GM19467 (cell line): Measurements from ENCODE around the gene GLS.
A peak's percentile ranks its signal among the peaks of the same experiment; 100 is the strongest.
"Not testable (repeated sequence)": the region's sequence is repeated elsewhere in the genome, so short reads cannot be mapped to it uniquely, and the experiment has no call there.

Source experiments
- ATAC-seq: cut with Tn5 transposase; IDR thresholded peaks from one replicate; pipeline ENCODE4 v1.9.1; 2021; ENCODE audit warnings: mild to moderate bottlenecking, moderate library complexity; ENCODE audit not compliant: unreplicated experiment

The GLS gene

GRCh38 chr2:190855245-190855644 is 25.4 kb upstream of the GLS start:
- no peak for ATAC-seq

DNA sequence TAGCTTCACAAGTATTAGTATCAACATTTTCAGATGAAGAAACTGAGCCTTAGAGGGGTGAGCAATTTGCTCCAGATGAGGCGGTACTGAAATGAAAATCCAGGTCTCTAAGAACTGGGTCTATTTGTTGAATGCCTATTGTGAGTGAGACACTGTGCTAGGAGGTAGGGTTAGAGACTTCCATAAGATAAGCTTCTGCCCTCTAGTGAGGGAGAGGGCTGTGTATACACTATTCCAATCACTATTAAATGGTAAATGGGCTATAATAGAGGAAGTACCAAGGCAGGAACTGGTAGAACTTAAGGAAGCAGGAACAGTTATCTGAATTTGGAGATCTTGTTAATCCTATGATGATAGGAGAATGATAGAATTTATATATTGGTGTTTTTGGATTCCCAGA is 23.6 kb upstream of the GLS start:
- ATAC-seq: no peak

GRCh38 chr2:190858817-190859216 is 21.8 kb upstream of the GLS start:
- ATAC-seq: no peak

GRCh38 chr2:190859347-190860297 is 21.0 kb upstream of the GLS start:
- ATAC-seq: no peak

DNA sequence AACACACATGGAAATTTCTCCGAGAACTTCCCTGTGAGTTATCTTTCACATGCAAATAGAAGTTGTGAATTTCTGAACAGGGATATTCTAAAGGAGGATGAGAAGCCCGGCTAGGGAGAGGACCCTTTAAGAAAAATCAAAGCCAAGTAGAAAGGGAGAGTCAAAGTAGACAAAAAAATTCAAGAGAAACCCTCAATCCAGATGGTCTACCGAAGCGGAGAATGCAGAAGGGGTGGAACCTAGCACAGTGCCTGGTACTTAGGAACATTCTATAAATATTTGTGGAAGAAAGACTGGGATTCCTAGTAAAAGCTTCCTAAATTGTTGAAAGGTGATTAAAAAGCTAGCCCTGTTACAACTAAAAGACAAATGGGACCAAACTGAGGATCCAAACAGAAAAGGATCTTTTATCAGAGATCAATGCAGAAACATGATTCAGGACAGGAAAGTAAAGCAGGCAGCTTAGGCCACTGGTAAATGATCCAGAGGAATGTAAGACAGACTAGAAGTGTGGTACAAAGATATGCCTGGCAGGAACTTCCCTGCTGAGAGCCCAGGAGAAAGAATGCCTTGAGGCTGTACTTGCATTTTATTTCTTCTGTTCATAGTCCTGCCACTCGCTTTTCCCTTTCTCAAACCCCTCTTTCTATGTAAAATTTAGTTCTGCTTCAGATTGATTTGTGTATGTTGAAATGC is 19.5 kb upstream of the GLS start:
- ATAC-seq: no peak

DNA sequence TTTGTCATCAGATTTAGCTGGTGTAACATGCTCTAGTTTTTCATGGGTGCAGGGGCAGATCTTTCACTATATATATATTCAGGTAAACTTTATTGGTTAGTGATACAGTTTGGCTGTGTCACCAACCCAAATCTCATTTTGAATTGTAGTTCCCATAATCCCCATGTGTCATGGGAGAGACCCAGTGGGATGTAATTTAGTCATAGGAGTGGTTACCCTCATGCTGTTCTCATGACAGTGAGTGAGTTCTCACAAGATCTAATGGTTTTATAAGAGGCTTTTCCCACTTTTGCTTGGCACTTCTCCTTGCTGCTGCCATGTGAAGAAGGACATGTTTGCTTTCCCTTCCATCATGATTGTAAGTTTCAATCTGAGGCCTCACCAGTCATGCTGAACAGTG is 18.5 kb upstream of the GLS start:
- not testable (repeated sequence) for ATAC-seq

DNA sequence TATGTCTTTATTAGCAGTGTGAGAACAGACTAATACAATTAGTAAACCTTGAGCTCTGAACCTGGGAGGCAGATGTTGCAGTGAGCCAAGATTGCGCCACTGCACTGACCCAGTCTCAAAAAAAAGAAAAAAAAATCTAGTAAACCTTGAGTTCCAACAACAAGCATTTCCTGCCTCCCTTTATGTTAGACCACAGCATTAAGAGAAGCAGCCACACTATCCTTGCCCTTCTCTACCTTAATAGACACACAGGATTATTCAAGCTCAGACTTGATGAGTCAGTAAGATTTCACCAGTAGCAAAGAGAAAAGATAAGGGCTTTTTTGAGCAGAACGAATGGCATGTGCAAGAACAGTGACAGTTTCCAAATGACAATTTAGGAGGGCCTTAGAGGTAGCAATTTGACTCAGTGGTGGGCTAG is 18.0 kb upstream of the GLS start:
- ATAC-seq: no peak

DNA sequence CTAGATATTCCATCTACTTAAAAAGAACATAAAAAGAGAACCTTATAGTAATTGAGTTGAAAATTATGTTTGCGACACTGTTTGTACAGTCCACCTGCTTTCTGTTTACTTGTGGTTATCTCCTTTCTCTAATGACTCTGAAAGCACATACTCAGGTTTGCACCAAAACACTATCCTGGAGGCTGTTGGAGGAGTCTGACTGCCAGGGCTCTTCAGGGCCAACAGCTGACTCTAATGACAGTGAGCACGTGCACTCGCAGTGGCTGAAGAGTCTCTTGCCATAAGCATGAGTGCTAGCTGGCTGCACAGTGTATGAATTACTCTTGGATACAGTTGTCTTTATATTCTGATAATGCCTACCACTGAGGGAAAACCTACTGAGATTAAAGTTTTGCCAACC is 16.7 kb upstream of the GLS start:
- ATAC-seq: no peak

GRCh38 chr2:190864375-190864774 is 16.2 kb upstream of the GLS start:
- no peak for ATAC-seq

GRCh38 chr2:190867212-190867611 is 13.4 kb upstream of the GLS start:
- no peak for ATAC-seq

DNA sequence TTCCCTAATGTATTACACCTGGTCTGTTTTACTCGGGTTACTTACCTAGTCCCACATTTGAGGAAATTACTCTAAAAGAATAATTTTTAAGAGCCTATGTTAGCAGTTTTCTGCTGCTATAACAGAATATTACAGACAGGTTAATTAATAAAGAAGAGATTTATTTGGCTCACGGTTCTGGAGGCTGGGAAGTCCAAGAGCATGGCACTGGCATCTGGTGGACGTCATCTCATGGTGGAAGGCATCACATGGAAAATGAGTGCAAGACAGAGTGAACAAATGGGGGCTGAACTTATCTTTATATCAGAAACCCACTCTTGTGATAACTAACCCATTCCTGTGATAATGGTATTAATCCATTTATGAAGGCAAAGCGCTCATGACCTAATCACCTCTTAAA is 12.8 kb upstream of the GLS start:
- ATAC-seq: no peak

GRCh38 chr2:190869721-190870120 is 10.9 kb upstream of the GLS start:
- ATAC-seq: no peak

- ATAC-seq: not testable (repeated sequence)
These were observed 7.2 kb upstream of the GLS start for GRCh38 chr2:190873451-190873850.

DNA sequence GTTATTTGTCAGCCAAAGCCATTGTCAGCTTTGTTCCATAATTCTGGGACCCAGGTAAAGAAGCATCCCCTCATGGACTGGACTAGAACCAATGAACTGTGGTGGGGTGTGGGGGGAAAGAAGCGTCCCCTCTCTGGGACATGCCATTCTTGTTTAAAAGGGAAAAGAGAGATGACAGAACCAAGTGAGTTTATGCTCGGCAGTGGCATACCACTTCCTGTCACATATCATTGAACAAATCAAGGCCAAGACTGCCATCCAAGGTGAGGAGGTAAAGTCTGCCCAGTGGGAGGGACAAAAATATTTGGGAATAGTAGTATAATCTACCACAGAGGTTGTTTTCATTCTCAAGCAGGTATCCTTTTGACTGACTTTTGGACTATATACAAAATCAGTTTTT is 4.7 kb upstream of the GLS start:
- ATAC-seq: no peak

- ATAC-seq: no peak
These were observed 4.0 kb upstream of the GLS start for GRCh38 chr2:190876631-190877030.

DNA sequence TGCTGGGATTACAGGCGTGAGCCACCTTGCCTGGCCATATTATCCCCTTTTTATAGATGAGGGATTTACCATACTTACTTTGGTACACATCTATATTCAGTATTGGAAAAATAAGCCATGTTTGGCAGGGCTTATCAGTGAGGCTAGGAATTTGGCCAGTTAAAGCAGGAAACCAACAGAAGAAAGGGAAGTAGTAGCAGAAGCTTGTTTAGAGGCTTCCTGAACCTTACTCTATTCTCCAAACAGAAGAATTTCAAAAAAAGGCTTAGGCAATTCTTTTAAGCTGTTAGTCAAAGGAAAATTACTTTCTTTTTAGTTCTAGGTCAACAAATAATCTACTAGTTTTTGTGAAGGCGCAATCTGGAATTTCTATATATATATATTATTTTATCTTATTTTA is 3.2 kb upstream of the GLS start:
- no peak for ATAC-seq

DNA sequence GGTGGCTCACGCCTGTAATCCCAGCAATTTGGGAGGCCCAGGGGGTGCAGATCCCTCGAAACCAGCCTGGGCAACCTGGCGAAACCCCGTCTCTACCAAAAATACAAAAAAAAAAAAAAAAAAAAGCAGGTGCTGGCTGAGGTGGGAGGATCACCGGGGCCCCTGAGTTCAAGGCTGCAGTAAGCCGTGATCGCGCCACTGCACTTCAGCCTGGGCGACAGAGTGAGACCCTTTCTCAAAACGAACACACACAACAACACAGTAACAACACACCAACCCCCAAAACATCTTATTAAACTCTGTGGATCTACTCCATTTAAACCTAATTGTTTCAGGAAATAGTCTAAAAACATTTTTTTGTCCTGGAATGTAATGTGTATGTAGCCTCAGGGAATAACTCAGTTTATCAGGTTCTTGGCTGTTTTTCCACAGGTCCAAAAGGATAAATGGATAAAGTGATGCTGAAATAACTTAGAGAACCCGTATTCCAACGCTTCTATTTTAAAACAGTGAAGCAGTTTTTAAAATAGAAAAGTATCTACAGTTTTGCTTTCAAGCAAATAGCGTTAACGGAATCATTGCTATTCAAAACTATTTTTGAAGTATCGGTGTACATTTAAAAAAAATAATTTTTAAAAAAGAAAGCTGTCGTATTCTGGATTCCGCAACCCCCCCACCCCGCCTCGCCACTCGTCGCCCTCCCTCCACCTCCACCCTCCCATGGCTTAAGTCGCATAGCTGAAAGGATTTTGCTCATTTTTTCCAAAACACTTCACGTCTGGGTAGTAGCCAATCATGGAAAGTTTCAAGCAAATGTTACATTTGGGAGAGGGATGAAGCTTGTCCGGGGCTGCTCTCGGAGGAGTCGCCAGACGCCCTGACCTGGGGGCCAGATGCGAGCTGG is 895 bp upstream of the GLS start:
- no peak for ATAC-seq

DNA sequence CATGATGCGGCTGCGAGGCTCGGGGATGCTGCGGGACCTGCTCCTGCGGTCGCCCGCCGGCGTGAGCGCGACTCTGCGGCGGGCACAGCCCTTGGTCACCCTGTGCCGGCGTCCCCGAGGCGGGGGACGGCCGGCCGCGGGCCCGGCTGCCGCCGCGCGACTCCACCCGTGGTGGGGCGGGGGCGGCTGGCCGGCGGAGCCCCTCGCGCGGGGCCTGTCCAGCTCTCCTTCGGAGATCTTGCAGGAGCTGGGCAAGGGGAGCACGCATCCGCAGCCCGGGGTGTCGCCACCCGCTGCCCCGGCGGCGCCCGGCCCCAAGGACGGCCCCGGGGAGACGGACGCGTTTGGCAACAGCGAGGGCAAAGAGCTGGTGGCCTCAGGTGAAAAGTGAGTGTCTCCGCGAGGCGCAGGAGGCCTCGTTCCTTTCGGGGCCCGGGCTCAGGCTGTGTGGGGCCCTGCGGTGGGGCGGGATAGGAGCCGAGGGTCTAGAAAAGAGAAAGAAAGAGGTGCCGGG is 520 bp downstream of the GLS start:
- ATAC-seq: peak; percentile 2

- ATAC-seq: peak; percentile 57
These were observed 1.2 kb downstream of the GLS start for GRCh38 chr2:190881598-190882410.

DNA sequence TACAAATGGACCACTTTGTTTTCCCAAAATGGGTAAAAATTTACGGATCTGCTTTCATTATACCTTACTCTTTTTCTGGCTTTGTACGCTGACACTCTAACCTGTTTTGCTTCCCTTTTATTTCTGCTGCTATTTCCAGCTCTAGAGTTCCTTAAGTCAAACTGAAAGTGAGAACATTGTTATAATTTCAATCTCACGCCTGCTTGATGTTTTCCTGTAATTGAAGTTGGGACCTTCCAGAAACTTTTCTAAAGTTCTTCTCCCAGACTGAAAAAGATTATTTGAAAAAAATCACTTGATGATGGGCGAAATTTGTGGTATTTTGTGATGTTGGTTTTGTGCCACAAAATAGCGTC is 1.8 kb downstream of the GLS start:
- ATAC-seq: peak; percentile 10
